Tibial artery (tissue), 4 donors: Measurements from ENCODE around the gene GALNT13.

ENCODE experiments used
- DNase-seq, 2 donors: peaks; one replicate each; pipeline ENCODE4 v3.0.0-alpha.2; 2019
- H3K27ac ChIP-seq, 2 donors: fragments of 200-600 bp; sonication (generic) in 1 of 2; 1 replicate in 1 of 2; 2 replicates in 1 of 2; pipeline ENCODE4 v1.5.1; 2018 to 2019; ENCODE audit warnings: mild to moderate bottlenecking in 1 of 2
- H3K27me3 ChIP-seq, 2 donors: fragments of 200-600 bp; sonication (generic) in 1 of 2; one replicate each; pipeline versions ENCODE4 v1.5.1 to v1.6.0; 2016 to 2019
- H3K36me3 ChIP-seq, 3 donors: fragments of 200-600 bp; sonication (generic) in 2 of 3; one replicate each; pipeline ENCODE4 v1.5.1; 2016 to 2019; ENCODE audit warnings: mild to moderate bottlenecking in 2 of 3
- H3K4me1 ChIP-seq, 4 donors: fragments of 200-600 bp; sonication (generic) in 2 of 4; 1 replicate in 3 of 4; 2 replicates in 1 of 4; pipeline ENCODE4 v1.5.1; 2016 to 2019
- H3K4me3 ChIP-seq, 2 donors: fragments of 200-600 bp; sonication (generic) in 1 of 2; 1 replicate in 1 of 2; 2 replicates in 1 of 2; pipeline ENCODE4 v1.5.1; 2018 to 2019; ENCODE audit warnings: mild to moderate bottlenecking in 2 of 2
- H3K9me3 ChIP-seq, 3 donors: fragments of 200-600 bp; sonication (generic) in 1 of 3; one replicate each; pipeline ENCODE4 v1.5.1; 2016 to 2019
- intact Hi-C: fragments of 100-400 bp; cut with DNase I; formaldehyde crosslinking; loops from one replicate; pipeline ENCODE4 v1.15.0; 2023; ENCODE audit warnings: low total_unique reads
- TF ChIP-seq, protein P1 (sequence below), 2 experiments: fragments of 200-600 bp in 1 of 2; fragments of 450-650 bp in 1 of 2; IDR thresholded peaks; one replicate each; pipeline ENCODE4 v1.5.1; 2017 to 2019; ENCODE audit warnings: antibody characterized with exemption in 2 of 2, mild to moderate bottlenecking in 1 of 2, moderate library complexity in 1 of 2

GALNT13 gene

DNA sequence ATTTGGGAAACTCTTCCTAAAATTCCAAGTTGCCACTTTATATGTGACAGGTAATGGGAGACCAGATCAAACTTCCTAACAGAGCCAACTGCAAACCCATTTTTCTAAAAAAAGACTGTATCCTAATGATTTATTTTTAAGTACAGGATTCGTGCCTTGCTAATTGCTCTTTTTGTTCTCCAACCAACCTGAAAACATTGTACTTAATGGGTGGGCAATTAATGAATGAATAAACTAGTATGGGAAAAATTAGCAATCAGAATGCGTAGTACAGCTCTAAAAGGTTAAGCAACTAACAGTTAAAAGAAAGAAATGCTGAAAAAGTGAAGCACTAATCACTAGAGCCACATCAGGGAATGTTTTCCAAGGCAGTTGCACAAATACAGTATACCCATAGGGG lies 609.6 kb downstream of the GALNT13 start:
- H3K36me3 ChIP-seq, result no peaks in the 10 kb centered on the region
- peaks cover 0 to 5% (median 0%) of the 10 kb centered on the region in 4 donors for H3K4me1 ChIP-seq
- H3K4me3 ChIP-seq, result no peak overlapping the region
- no peaks in the 10 kb centered on the region for H3K27me3 ChIP-seq
- intact Hi-C loops, result no loop called here
- TF ChIP-seq, protein P1, sequence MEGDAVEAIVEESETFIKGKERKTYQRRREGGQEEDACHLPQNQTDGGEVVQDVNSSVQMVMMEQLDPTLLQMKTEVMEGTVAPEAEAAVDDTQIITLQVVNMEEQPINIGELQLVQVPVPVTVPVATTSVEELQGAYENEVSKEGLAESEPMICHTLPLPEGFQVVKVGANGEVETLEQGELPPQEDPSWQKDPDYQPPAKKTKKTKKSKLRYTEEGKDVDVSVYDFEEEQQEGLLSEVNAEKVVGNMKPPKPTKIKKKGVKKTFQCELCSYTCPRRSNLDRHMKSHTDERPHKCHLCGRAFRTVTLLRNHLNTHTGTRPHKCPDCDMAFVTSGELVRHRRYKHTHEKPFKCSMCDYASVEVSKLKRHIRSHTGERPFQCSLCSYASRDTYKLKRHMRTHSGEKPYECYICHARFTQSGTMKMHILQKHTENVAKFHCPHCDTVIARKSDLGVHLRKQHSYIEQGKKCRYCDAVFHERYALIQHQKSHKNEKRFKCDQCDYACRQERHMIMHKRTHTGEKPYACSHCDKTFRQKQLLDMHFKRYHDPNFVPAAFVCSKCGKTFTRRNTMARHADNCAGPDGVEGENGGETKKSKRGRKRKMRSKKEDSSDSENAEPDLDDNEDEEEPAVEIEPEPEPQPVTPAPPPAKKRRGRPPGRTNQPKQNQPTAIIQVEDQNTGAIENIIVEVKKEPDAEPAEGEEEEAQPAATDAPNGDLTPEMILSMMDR (IDR thresholded peaks at IDR 0.05), result no peak
- H3K27ac ChIP-seq, result no peak overlapping the region
- H3K9me3 ChIP-seq, result no peaks in the 10 kb centered on the region
- DNase-seq, result no peak

DNA sequence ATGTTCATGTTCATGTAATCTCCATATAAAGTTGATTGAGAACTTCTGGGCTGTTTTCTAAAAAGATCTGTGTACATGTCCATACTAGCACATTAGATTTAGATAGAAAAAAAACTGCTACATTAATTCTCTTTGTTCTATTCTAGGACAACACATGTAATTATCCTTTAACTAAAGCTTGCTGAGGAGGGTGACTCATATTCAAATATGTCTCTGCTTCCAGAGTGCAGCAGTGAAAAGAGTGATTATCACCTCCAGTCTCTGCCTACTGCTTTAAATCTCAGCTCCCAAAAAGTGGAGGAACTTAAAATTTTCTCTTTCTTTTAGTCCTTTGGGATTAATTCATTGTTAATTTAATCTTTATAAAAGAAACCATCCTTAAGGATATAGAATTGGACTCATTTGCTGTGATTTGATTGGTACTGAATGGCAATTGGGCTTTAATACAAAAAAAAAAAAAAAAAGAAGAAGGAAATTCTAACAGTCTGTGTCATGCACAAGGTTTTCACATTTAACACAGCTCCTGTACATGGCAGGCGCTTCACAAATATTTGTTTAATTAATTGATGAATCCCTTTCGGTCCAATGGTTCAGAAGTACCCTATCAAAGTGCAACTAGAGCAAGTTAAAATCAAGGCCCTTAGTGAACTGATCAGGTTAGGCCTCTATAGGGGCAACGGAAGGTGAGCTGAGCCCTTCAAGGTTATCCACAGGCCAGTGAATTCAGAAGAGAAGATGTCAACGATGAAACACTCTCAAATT lies 612.8 kb downstream of the GALNT13 start:
- no peaks in the 10 kb centered on the region for H3K27me3 ChIP-seq
- H3K36me3 ChIP-seq, result no peaks in the 10 kb centered on the region
- TF ChIP-seq, protein P1 (IDR thresholded peaks at IDR 0.05), result no peak
- DNase-seq, result no peak
- peaks cover 0 to 11% (median 0%) of the 10 kb centered on the region in 4 donors for H3K4me1 ChIP-seq
- no peaks in the 10 kb centered on the region for H3K9me3 ChIP-seq
- intact Hi-C loops, result no loop called here
- no peak overlapping the region for H3K4me3 ChIP-seq
- H3K27ac ChIP-seq, result no peak overlapping the region

DNA sequence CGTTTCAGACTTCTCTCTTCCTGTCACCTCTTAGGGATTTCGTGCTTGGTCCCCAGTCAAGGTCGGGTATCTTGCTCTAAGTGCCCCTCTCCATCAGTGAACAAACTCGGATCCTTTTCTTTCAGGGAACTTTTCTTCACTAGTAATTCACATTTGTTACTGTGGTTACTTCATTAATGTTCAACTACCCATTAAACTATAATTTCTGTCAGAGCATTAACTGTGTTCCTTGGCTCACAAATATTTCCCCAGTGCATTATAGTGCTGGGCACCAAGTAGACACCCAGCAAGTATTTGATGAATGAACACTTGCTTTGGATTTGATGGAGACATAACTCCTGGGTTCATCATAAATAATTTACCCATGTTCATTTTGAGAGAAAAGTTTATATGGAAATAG lies 617.1 kb downstream of the GALNT13 start:
- intact Hi-C loops, result no loop called here
- no peak overlapping the region for H3K4me3 ChIP-seq
- no peaks in the 10 kb centered on the region for H3K9me3 ChIP-seq
- H3K4me1 ChIP-seq, result peaks cover 0 to 11% (median 0%) of the 10 kb centered on the region in 4 donors
- H3K36me3 ChIP-seq, result no peaks in the 10 kb centered on the region
- H3K27me3 ChIP-seq, result no peaks in the 10 kb centered on the region
- TF ChIP-seq, protein P1 (IDR thresholded peaks at IDR 0.05), result no peak
- H3K27ac ChIP-seq, result no peak overlapping the region
- DNase-seq, result no peak

DNA sequence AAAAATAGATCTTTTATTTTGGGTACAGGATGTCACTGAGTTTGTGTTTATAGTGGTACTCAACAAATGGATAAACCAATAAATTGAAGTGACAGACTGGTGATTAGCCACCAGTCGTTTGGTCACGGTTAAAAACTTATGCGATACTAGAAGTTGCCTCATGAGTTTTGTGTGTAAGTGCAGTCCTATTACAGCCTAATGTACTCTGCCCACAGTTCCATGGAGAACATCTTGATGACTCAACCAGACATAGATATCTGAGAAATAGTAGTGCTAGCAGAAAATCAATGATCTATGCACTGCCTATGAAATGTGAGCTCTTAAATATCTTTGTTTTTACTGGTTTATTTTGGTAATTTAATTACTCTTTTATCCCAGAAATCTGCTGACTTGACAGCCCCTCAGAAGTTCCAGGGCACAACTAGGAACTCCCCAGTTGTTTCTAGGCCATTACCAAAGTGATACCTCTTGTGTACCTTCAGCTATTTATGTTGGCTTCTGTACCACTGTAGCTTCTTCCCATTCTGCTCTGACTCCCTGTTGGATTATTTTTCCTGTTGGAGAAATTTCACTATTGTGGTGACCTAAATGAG lies 617.6 kb downstream of the GALNT13 start:
- Histone ChIP-seq H3K27ac (no peak overlapping the region), H3K36me3 (no peaks in the 10 kb centered on the region), H3K9me3 (no peaks in the 10 kb centered on the region), H3K4me1 (peaks cover 0 to 11% (median 0%) of the 10 kb centered on the region in 4 donors), H3K4me3 (no peak overlapping the region), H3K27me3 (no peaks in the 10 kb centered on the region)
- no peak for DNase-seq
- TF ChIP-seq, protein P1 (IDR thresholded peaks at IDR 0.05), result no peak
- intact Hi-C loops, result no loop called here

DNA sequence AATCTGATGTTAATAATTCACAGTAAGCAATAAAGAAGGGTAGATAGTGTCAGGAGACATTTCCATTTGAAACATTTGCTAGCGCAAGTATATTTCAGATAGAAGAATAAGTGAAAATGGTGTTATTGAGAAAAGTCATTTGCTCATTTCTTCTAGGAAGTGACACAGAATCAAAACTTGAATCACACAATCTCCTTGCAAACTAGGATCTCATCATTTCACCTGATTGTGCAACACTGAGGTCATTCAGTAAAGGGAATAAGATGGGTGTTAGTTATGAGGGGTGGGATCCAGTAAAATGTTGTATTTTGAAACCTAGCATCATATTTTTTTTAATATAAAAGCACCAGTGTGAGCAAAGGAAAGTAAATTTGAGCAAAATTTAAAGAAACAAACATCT lies 618.8 kb downstream of the GALNT13 start:
- peaks cover 0 to 11% (median 0%) of the 10 kb centered on the region in 4 donors for H3K4me1 ChIP-seq
- H3K9me3 ChIP-seq, result no peaks in the 10 kb centered on the region
- no peaks in the 10 kb centered on the region for H3K36me3 ChIP-seq
- no peak overlapping the region for H3K27ac ChIP-seq
- no peaks in the 10 kb centered on the region for H3K27me3 ChIP-seq
- DNase-seq, result no peak
- TF ChIP-seq, protein P1 (IDR thresholded peaks at IDR 0.05), result no peak
- no peak overlapping the region for H3K4me3 ChIP-seq
- intact Hi-C loops, result no loop called here
